GM19372 (cell line): ENCODE results near the gene ANKMY1.

Experiments
- ATAC-seq: cut with Tn5 transposase; IDR thresholded peaks from one replicate; pipeline ENCODE4 v1.9.1; 2021; ENCODE audit warnings: mild to moderate bottlenecking, low read depth, moderate library complexity; ENCODE audit not compliant: unreplicated experiment

Gene ANKMY1, protein sequence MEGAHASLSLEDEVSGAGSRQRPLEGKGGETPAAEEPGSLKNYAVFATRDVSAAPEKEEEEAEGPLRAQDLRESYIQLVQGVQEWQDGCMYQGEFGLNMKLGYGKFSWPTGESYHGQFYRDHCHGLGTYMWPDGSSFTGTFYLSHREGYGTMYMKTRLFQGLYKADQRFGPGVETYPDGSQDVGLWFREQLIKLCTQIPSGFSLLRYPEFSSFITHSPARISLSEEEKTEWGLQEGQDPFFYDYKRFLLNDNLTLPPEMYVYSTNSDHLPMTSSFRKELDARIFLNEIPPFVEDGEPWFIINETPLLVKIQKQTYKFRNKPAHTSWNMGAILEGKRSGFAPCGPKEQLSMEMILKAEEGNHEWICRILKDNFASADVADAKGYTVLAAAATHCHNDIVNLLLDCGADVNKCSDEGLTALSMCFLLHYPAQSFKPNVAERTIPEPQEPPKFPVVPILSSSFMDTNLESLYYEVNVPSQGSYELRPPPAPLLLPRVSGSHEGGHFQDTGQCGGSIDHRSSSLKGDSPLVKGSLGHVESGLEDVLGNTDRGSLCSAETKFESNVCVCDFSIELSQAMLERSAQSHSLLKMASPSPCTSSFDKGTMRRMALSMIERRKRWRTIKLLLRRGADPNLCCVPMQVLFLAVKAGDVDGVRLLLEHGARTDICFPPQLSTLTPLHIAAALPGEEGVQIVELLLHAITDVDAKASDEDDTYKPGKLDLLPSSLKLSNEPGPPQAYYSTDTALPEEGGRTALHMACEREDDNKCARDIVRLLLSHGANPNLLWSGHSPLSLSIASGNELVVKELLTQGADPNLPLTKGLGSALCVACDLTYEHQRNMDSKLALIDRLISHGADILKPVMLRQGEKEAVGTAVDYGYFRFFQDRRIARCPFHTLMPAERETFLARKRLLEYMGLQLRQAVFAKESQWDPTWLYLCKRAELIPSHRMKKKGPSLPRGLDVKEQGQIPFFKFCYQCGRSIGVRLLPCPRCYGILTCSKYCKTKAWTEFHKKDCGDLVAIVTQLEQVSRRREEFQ

DNA sequence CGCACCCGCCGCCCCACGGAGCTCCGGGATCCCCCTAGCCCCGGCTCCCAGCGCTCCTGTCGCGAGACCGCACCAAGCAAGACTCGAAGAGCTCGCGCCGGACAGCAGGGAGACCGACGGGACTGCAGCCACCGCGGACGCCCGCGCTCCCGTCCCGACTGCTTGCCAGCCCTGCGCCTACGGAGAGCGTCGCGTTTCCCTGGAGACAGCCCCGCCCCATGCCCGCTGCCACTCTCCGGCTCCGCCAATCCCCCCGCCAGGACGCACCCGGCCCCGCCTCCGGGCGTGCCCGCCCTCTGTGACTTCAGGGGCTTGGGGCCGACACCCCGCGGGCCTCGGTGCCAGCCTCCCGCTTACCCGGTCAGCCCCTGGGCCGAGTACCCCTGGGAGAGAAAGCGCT, at the start of gene ANKMY1:
Gene ANKMY1 (minus strand): TSS at position 181 of the 400 bp plus-strand sequence. CDS start 653 bp downstream, outside the sequence.
- ATAC-seq: no peak

DNA sequence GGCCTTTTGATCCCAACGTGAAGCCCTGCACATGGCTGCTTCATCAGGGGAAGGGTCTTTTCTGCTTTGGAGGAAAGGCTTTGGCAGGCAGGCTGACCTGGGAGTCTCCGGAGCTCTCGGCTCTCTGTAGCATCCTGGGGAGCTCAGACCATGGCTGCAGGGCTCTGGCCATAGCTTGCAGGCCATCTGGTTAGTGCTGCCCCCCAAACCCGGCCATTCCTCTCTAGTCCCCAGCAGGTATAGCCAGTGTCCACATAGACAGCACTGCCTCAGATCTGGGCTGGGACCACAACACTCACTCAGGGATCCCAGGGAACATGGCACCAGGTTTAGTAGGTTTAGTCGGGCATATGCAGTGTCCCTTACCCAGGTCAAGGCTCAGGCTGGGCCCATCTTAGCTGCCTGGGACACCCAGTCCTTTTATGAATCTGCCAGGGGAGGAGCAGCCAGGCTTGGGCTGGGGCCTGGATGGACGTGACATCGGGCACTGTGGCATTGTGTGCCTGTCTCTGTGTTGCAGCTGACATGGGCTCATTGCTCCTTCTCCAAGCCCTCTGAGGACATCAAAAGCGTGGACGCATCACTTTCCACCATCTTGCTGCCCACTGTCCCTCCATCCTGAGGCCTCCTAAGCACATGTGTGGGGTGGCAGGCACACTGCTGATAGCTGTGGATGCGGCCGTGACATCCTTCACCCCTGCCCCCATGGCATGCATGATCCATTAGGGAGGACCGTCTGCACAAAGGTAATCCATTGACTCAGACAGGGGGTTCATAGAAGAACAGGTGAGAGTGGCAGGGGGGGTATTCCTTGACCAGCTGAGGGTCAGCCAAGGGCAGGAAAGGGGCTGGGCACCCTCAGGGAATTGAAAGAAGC, 48.3 kb upstream of the ANKMY1 start:
- no peak for ATAC-seq

DNA sequence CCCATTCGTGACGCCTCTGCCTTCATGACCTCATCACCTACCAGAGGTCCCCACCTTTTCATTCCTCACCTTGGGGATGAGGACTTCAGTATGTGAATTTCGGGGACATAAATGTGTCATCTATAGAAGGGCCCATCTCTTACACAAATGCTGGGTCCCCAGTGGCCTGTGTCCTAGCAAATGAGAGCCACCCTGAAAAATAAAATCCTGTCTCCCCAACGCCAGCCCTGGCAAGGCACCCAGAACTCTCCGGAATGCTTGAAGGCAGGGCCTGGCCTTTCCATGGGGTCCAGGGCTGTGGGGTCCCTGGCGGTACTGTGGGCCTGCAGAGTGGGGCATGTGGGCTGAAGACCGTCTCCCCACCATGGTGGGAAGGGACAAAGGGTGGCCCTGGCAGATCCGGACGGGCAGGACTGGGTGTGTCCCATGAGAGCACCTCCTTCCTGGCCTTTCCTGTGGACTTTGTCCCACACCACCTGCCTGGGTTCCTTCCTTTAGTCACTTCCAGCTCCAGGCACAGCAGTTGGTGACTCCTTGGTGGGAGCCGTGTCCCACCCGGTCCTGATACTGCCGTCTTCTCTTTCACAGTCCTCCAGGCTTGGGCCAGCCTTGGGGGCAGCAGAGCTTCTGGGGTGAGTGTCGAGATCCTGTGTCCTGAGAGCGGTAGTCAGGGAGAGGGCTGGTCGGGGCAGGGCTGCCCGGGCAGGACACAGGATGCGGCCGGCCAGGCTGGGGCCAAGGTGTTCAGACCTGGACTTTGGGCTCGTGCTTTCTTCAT, 47.3 kb upstream of the ANKMY1 start:
- no peak for ATAC-seq

DNA sequence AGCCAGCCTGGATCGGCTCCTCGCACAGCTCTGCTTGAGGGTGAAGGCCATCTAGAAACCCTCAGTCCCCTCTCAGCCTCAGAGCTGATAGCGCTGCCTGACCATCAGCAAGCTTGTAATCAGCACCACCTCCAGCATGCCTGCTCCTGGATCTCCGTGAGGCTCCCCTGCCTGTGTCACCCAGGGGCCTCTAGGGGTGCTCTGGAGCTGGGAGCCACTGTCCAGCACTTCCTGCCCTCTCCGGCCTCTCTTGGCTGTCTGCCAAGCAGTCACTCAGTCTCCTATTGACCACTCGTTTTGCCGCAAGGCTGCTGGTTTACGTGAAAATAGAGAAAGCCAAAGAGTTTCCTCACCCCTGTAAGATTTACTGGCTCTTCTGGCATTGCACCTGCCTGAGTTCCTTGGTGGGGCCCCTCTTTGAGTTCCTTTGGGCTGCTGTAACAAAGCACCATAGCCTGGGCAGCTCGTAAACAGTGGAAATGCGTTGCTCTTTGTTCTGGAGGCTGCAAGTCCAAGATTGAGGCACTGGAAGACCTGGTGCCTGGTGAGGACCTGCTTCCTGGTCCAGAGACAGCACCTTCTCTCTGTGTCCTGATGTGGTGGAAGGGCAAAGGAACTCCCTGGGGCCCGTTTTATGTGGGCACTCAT, 46.6 kb upstream of the ANKMY1 start:
- ATAC-seq: no peak

DNA sequence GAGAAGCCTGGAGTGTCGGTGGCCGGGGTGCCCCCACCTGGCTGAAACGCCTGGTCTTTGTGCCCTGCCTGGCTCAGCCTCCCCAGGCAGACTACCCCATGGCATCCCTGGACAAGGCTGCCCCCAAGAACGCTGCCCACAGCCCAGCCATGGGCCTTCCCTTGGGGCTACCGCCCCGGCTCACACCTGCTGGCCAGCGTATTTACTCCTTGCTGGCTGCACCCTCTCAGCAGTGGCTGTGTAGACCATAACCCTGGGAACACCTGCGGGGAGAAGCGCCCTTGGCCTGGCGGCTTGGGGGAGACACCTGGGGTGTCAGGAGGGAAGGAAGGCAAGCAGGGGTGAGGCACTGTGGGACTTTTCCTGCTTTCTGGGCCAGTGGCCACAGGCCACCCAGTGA, 46.1 kb upstream of the ANKMY1 start:
- no peak for ATAC-seq

DNA sequence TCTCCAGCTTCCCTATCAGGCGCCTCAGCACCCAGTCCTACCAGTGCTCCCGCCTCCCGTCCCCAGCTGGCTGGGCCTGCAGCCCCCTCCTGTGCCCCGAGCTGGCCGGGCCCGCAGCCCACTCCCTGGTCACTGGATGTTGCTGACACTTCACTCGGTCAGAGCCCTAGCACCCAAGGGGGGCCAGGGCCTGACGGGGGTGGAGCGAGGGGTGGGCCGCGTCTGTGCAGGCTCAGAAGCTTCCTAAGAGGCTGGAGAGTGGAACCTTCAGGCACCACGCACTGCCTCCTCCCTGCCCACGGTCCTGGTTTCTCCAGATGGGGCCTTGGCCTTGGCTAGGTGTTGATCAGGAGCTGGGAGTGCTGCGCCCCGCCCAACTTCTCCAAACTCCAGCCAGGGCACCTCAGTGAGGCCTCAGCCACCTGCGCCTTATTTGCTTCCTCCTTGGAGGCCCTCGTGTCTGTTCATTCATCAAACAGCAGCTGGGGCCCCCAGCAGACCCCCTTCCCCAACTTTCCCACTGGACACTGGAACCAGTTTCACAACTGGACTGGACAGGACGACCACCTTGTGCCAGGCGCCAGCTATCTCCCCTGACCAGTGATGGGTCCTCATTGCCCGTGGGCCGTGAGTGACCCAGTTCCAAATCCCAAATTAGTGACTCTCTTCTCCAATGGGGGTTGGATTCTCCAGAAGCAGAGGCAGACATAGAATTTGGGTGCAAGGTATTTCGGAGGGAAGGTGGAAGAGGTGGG, 45.5 kb upstream of the ANKMY1 start:
- ATAC-seq: no peak

DNA sequence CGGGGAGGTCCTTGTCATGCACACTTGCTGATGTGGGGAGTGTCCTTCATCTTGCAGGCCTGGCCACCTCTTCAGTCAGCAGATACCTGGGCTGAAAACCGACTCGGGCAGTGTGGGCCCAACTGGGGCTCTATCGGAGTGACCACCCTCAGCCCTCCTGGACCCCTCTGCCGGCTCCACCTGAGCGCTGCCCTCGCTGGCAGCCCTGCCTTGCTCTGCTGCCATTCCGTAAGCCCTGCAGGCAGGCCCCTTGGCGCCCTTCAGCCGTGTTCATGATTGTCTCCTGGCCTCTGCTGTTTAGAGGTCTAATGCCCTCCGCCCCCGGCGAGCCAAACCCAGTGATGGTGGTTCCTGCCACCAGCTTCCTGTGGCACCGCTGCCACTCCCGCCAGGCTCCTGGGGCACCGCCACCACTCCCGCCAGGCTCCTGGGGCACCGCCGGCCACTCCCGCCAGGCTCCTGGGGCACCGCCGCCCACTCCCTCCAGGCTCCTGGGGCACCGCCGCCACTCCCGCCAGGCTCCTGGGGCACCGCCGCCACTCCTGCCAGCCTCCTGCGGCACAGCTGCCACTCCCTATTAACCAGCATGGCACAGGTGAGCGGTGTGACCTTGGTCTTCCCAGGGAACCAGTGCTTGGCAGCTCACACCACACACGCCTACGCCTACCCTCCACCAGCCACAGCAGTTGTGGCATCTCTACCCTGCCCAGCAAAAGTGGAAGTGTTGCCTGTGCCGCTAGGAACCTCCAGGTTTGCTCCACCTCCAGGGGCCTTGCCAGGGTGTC, 44.7 kb upstream of the ANKMY1 start:
- no peak for ATAC-seq

DNA sequence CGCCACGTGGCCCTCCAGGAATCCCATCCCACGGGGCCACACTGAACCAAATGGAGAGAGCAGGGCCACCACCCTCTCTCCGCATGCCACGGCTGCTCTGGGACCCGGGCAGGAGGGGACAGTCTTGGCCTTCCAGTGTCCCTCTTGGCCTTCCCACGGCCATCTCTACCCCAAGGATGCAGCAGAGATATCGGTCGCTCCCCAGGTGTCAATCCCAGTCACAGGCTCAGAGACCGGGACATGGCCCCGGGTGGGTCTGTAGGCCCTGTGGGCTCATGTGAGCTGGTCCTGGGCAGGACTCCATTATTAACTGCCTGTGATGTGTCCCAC, 44.0 kb upstream of the ANKMY1 start:
- no peak for ATAC-seq

DNA sequence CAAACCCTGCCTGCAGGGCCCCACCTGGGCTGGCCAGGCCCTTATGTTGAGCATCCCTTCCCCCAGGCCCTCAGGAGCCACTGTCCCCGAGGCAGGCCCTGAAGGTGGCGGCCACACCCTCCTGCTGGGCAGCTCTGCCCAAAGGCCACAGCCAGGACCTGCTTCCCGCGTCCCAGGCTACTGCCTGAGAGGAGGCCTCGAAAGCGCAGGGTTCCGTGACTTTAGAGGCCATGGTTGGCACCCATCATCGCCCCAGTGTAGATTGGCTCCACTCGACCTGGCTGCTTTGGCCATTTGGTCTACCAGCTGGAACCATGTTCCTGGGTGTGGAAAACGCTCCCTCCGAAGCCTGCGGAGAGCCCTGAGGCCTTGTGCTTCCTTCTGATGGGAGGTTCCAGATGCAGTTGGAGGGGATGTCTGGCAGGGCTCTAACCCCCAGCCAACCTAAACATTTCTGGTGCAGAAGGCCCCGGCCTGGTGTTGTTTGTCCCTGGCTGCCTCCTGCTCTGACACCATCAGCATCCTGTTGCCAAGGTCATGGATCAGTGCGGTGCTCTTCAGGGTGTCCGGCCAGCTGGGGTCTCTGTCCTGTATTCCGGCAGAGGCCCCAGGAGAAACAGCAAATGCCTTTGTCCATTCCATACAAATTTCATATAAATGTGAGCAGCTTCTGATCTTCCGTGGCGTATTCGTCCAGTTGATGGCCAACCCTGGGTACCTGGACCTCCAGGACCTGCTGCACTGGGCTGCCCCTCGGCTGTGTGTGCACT, 43.5 kb upstream of the ANKMY1 start:
- no peak for ATAC-seq

DNA sequence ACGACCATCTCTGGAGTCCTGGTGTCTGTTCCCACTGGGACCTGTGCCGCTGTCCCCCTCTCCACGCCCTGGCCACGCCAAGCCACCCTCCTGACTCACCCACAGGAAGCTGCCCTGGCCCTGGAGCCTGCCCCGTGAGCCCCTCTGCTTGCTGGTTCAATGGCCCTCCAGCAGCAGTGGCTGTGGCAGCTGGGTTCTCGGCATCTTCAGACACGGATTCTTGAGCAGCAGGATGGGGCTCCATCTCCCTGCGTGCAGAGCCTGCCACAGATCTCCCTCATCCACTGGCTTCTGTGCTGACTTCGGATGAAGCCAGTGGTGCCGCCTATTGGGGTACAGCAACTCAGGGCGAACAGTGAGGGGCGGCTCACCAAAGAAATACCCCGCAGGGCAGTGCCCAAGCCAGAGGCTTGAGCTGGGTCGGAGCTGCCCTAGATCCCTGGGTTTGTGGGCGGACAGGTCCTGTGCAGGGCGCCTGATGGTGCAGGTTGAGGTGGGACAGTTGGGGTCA, 42.7 kb upstream of the ANKMY1 start:
- no peak for ATAC-seq

DNA sequence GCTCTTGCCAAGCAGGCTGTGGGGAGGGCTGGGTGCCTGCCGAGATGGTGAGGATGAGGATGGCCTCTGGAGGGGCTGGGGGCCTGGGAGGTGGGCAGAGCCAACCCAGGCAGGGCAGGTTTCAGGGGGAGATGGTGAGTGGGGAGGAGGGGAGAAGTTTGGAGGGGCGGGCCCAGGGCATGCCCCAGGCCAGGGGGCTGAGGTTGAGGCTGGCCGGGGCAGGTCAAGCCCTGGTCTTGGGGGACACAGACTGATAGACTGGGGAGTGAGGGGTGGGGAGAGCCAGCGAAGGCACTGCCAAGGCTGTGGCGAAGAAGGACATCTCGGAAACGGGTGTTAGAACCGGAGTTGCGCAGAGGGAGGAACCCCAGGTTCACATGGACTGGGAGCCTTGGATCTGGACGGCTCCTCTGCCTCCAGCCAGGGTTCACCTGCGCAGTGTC, 41.4 kb upstream of the ANKMY1 start:
- ATAC-seq: no peak

DNA sequence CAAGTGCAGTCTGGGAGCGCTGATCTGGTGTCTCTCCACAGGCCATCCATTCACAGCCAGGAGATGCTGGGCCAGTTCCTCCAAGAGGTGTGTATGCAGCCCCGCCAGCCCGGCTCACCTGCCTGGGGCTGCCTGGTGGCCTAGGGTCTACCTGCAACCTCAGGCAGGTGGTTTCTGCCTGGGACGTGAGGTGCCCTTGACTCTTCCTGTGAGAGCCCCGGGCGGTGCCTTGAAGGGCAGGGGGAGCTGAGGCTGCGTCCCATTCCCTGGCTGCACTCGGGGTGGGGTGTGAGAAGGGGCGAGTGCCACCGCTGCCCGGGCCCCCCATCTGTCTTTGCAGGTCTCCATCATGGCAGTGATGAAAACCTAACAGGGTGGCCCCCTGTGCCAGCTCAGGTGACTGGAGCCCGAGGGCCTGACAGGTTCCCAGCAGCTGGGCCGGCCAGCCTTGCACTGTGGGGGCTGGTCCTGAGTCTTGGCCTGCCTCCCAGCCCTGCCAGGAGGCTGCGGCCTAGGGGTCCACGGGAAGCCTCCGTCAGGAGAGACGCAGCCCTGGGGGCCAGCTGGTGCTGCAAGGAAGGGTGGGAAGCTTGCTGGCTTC, 40.6 kb upstream of the ANKMY1 start:
- no peak for ATAC-seq

DNA sequence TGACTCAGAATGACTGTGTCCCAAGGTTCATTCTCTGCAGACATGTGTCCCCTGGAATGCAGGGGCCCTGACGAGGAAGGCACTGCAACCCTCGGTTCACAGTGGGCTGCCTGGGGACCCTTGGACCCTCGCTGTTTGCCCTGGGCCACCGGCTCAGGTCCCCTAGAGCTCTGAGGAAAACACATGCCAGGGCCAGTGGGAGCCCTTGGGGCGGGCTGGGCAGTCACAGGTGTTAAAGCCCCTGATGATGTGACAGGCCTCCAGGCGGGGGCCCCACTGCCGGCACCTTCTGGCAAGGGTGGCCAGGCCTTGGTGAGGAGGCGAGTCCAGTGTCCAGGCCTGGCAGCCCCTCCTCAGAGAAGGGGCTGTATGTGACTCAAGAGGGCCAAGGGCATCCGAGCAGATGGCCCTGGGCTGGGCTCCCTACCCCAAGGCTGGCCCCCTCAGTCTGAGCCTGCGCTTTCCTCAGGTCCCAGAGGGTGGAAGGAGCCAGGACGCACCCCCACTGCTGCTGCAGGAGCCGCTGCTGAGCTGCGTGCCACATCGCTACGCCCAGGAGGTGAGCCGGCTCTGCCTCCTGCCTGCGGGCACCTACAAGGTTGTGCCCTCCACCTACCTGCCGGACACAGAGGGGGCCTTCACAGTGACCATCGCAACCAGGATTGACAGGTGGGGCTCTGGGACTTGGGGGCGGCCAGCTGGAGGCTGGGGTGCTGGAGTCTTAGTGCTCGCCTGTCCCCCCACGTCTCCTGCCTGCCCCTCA, 39.8 kb upstream of the ANKMY1 start:
- ATAC-seq: no peak

DNA sequence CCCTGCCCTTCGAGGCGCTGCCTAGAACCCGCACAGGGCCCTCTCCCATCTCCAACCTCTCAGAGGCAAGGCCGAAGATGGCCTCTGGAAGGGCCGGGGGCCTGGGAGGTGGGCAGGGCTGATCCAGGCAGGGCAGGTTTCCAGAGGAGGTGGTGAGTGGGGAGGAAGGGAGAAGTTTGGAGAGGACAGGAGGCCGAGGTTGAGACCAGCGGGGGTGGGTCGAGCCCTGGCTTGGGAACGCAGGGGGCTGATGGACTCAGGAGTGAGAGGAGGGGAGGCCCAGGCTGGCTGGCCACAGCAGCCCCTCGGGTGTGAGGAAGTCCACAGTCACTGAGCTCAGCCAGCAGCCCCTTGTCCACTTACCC, 39.2 kb upstream of the ANKMY1 start:
- no peak for ATAC-seq

DNA sequence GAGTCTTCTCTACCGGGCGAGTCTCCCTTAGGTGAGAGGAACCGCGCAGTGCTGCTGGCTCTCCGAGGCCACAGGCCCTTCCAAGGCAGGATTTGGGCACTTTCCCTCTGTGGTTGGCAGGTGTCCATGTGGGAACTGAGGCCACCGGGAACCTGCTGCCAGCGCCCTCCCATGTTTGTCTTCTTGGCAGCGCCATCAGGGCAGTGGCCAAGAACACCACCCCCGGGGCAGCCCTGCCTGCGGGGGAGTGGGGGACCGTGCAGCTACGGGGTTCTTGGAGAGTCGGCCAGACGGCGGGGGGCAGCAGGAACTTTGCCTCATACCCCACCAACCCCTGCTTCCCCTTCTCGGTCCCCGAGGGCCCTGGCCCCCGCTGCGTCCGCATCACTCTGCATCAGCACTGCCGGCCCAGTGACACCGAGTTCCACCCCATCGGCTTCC, 38.7 kb upstream of the ANKMY1 start:
- ATAC-seq: no peak

DNA sequence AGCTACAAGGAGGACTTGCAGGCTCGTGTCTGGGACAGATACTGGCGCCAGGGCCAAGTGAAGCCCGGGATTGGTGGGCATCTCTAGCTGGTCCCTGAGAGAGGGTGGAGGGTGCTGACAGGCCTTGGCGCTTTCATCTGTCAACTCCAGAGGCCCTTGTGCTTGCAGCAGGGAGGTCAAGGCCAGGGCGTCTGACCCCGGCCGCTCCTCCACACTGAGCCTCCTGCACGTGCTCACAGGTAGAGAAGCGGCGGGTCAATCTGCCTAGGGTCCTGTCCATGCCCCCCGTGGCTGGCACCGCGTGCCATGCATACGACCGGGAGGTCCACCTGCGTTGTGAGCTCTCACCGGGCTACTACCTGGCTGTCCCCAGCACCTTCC, 38.3 kb upstream of the ANKMY1 start:
- no peak for ATAC-seq
